Thyroid gland (tissue), 4 donors: ENCODE measurements around the gene ZNF407.

ENCODE experiments used
- CTCF ChIP-seq, 6 experiments: fragments of 200-600 bp in 3 of 6; fragments of 450-650 bp in 3 of 6; sonication (generic) in 3 of 6; IDR thresholded peaks; one replicate each; pipeline ENCODE4 v1.5.1; 2016 to 2019; ENCODE audit warnings: antibody characterized with exemption in 6 of 6, mild to moderate bottlenecking in 2 of 6, inconsistent platforms in 1 of 6, moderate library complexity in 1 of 6
- POLR2A ChIP-seq, 2 donors: fragments of 450-650 bp; IDR thresholded peaks; one replicate each; pipeline ENCODE4 v1.6.1; 2017; ENCODE audit warnings: antibody characterized with exemption in 2 of 2, mild to moderate bottlenecking in 2 of 2, moderate library complexity in 1 of 2

- no peak for TF ChIP-seq CTCF (IDR thresholded peaks at IDR 0.05)
- TF ChIP-seq POLR2A (IDR thresholded peaks at IDR 0.05) = no peak
Observed at GRCh38 chr18:74775239-74775638, 177.6 kb downstream of the ZNF407 start.
